HG03439 (cell line): Measurements from ENCODE around the gene YLPM1.

ENCODE experiments used
- ATAC-seq: cut with Tn5 transposase; IDR thresholded peaks from one replicate; pipeline ENCODE4 v1.9.1; 2021; ENCODE audit warnings: mild to moderate bottlenecking, moderate library complexity; ENCODE audit not compliant: unreplicated experiment

The YLPM1 gene

DNA sequence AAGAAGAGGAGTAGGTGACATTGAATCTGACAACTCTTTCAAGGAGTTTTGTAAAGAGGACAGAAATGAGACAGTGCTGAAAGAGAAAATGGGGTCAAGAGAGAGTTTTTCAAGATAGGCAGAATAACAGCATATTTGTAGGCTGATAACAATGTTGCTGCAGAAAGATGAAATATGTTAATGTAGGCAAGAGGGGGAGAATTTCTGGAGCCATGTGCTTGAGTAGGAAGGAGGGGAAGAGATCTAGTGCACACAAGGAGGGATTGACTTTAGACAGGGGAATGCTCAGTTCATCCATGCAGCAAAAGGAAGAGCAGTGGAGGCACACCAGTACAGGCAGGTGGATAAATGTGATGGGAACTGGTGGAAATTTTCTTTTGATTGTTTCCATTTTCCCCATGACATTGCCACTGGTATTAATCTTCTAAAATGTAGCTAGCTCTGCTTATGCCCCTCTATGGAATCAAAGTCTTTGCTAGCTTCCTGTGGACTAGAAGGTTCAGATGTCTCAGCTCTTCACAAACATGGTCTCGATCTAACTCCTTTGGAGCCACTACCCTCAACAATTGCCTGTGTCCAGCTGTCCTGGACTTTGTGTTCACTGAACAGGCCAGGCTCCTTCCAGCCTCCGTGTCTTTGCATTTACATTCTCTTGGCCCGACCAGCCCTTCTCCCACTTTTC is 103.7 kb downstream of the YLPM1 start:
- no peak for ATAC-seq

DNA sequence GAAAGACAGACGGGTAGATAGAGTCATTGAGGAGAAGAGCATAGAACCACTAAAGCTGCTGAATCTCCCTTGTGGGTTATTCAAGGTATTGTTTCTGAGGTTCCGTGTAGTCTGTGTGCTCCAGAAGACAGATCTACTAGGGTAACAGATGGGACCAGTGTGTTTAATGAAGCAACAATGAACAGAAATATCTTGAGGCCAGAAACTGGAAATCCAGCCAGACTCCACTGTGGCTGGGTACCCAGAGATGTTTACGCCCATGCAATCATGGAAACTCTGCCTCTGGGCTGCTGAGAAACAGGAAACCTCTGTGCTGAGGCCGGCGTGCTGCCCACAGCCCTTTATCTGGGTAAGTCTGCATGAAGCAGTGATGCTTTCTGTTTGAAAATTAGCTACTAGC is 104.6 kb downstream of the YLPM1 start:
- no peak for ATAC-seq

DNA sequence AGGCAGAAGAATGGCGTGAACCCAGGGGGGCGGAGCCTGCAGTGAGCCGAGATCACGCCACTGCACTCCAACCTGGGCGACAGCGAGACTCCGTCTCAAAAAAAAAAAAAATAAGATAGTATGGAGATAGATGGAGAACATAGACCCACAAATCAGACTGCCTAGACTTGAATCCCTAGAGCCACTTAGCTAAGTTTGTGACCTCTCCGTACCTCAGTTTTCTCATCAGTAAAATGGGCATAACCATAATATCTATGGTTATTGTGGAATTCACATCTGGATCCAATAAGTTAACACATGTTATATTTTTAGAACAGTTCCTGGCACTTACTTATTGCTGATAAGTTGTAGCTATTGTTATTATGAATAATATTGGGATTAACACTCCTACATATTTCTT is 105.6 kb downstream of the YLPM1 start:
- ATAC-seq = no peak

DNA sequence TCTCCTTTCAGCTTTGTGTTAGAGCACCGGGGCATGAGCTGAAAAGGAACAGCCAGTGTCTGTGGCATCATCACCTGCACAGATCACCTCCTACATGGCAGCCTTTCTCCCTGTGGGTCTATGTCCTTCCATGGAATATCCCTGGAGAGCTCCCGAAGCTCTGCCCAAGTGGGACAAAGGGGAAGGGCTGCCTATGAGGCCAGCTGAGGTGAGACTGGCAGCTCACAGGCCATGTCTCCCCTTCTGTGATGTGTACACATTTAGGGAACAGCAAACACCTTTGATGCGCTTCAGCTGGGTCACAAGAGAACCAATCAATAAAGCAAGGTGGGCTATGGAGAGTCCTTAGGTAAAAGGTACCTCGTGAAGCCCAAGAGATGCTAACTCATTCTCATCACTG is 108.7 kb downstream of the YLPM1 start:
- ATAC-seq = no peak

- no peak for ATAC-seq
These were observed 112.1 kb downstream of the YLPM1 start for GRCh38 chr14:74875204-74875603.

DNA sequence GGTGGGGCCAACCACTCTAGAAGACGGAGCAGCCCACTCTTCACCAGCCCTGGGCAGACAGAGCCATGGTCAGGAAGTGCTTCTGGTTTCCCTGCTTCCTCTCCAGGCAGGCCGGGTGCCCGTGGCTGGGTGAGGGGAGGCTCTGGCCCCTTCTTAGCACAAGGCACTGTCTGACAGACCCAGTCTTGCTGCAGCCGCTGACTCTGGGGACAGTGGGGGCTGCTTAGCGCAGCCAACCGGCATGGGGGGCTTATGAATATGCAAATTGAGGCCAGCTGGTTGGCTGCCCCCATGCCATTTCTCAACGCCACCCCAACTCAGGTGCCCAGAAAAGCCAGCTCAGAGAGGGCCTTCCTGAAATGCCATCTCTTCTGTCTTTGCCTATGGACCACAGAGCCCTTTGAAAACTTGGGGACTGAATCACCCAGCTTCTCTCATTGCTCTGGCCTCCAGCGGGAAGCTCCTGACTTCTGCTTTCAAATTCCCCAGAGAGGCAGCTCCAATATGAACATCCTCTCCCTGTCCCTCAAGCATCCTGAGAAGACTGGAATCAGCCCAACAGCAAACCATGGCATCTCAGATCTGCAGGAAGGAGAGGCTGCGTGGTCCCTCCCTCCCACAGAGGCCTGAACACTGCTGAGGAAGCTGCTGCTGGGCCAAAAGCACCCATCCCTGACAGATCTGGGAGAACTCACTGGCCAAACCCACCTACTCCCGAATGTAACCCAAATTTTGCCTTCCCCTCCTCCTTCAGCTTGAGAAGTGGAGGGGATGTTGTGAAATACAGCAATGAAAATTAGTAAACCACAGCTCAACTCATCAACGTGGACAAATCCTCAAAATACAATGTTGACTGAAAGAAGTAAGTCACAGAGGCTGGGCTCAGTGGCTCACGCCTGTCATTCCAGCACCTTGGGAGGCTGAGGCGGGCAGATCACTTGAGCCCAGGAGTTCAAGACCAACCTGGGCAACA is 113.1 kb downstream of the YLPM1 start, which contains the start of gene PROX2:
Gene PROX2 (minus strand): TSS at position 205 of the 973 bp plus-strand sequence. CDS start 12,311 bp downstream, outside the sequence.
- ATAC-seq = no peak

GRCh38 chr14:74879427-74880182 is 116.5 kb downstream of the YLPM1 start:
- ATAC-seq = no peak

GRCh38 chr14:74881431-74882102 is 118.5 kb downstream of the YLPM1 start, which contains the start of gene DLST:
Gene DLST, plus strand, starts transcription at chr14:74881916. Its CDS starts 38 bp downstream, at chr14:74881954.
- ATAC-seq = peak; percentile 95

DNA sequence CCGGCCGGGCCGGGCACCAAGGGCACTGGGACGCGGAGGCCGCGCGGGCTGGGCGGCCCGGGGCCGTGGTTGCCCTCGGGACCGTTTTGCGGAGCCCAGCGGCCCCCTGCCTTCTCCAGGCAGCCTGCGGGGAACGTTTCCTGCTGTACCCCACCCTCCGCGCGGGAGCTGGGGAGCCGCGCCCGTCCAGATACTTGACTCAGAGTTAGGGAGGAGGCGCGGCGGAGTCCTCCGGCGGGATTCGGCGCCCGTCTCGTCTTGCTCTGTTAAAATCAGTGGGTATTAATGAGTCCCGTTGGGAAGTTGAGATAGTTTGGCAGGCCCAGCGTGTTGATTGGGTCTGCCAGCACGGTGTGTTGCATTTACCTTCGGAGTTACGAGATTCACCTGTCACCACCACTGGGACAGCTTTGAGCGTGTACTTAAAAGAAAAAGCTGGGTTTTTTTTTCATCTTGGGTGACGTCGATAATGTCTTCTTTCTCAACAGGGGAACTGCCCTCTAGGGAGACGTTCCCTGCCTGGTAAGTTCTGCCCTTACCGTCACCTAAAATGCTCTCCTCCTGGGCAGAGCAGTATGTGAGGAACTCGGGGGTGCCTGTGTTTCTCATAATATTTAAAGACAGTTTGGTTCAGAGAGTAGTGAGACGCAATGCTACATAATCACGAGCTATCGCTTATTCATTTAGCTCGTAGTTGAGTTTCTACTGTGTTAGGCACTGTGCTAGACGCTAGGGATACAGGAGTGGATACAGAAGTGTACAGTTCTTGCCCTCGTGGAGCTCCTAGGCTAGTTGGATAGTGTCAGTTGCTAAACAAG is 119.2 kb downstream of the YLPM1 start:
- peak; percentile 32 for ATAC-seq
